ENCODE results near the gene C1QTNF8. TPM values are rescaled to one million over a fixed set of nuclear protein-coding genes. Genes with fewer than 3 reads are reported as not detected.

Gene C1QTNF8
- polyA plus RNA-seq, 12 donors = not detected

GRCh38 chr16:1061769-1062505 is 34.1 kb downstream of the C1QTNF8 start:
- no peak for DNase-seq

GRCh38 chr16:1060416-1061340 is 35.4 kb downstream of the C1QTNF8 start:
- DNase-seq = no peak

- DNase-seq = no peak
These were observed 36.7 kb downstream of the C1QTNF8 start for GRCh38 chr16:1059310-1059709.

- no peak for DNase-seq
These were observed 37.8 kb downstream of the C1QTNF8 start for GRCh38 chr16:1058216-1058615.

- no peak for DNase-seq
These were observed 38.7 kb downstream of the C1QTNF8 start for GRCh38 chr16:1057252-1057932.

- no peak for DNase-seq
These were observed 39.8 kb downstream of the C1QTNF8 start for GRCh38 chr16:1056196-1056595.

- no peak for DNase-seq
These were observed 40.5 kb downstream of the C1QTNF8 start for GRCh38 chr16:1055557-1055924.

- DNase-seq = no peak
These were observed 41.1 kb downstream of the C1QTNF8 start for GRCh38 chr16:1054660-1055556.

- no peak for DNase-seq
These were observed 42.2 kb downstream of the C1QTNF8 start for GRCh38 chr16:1053700-1054368.

- DNase-seq = no peak
These were observed 42.9 kb downstream of the C1QTNF8 start for GRCh38 chr16:1053121-1053521.

- no peak for DNase-seq
These were observed 43.3 kb downstream of the C1QTNF8 start for GRCh38 chr16:1052721-1053120.

- DNase-seq = no peak
These were observed 44.6 kb downstream of the C1QTNF8 start for GRCh38 chr16:1051446-1051845.

- DNase-seq = no peak
These were observed 45.1 kb downstream of the C1QTNF8 start for GRCh38 chr16:1050921-1051320.

GRCh38 chr16:1050516-1050915 is 45.5 kb downstream of the C1QTNF8 start:
- DNase-seq = peak; percentile 74

- no peak for DNase-seq
These were observed 46.1 kb downstream of the C1QTNF8 start for GRCh38 chr16:1049976-1050247.

GRCh38 chr16:1049113-1049975 is 46.7 kb downstream of the C1QTNF8 start:
- DNase-seq = no peak

GRCh38 chr16:1048442-1049112 is 47.5 kb downstream of the C1QTNF8 start:
- peak; percentile 88 for DNase-seq

- DNase-seq = no peak
These were observed 48.2 kb downstream of the C1QTNF8 start for GRCh38 chr16:1047801-1048200.

GRCh38 chr16:1047123-1047522 is 48.9 kb downstream of the C1QTNF8 start:
- DNase-seq = no peak
